ENCODE results near the gene KCNH1. TPM values are rescaled to one million over a fixed set of nuclear protein-coding genes. Genes with fewer than 3 reads are reported as not detected.

The KCNH1 gene
- polyA plus RNA-seq, 1 of the 3 experiments (the other 2 are of a cell fraction) = 0.08 TPM

- 41% methylated on average over 2 of the region's 2 CpGs for WGBS (ENCODE audit: low lambda C conversion rate)
- no peaks in the 10 kb centered on the region for H3K9me3 ChIP-seq
- H3K36me3 ChIP-seq (replicated peaks in 1 of 2; ENCODE audit: control insufficient read depth in 1 of 2, insufficient read depth in 2 of 2, low read length in 1 of 2) = no peaks in the 10 kb centered on the region
- no peak for TF ChIP-seq CHD2 (IDR thresholded peaks at IDR 0.05; ENCODE audit: low read length, partially characterized antibody)
- no peak for TF ChIP-seq YY1 (IDR thresholded peaks at IDR 0.05; ENCODE audit: low read depth)
- TF ChIP-seq TCF12 (IDR thresholded peaks at IDR 0.05) = no peak
- no peak for TF ChIP-seq GABPA (IDR thresholded peaks at IDR 0.05; ENCODE audit: low read depth)
- TF ChIP-seq, protein P1, sequence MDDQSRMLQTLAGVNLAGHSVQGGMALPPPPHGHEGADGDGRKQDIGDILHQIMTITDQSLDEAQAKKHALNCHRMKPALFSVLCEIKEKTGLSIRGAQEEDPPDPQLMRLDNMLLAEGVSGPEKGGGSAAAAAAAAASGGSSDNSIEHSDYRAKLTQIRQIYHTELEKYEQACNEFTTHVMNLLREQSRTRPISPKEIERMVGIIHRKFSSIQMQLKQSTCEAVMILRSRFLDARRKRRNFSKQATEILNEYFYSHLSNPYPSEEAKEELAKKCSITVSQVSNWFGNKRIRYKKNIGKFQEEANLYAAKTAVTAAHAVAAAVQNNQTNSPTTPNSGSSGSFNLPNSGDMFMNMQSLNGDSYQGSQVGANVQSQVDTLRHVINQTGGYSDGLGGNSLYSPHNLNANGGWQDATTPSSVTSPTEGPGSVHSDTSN (IDR thresholded peaks at IDR 0.05) = no peak
- TF ChIP-seq, protein P2, sequence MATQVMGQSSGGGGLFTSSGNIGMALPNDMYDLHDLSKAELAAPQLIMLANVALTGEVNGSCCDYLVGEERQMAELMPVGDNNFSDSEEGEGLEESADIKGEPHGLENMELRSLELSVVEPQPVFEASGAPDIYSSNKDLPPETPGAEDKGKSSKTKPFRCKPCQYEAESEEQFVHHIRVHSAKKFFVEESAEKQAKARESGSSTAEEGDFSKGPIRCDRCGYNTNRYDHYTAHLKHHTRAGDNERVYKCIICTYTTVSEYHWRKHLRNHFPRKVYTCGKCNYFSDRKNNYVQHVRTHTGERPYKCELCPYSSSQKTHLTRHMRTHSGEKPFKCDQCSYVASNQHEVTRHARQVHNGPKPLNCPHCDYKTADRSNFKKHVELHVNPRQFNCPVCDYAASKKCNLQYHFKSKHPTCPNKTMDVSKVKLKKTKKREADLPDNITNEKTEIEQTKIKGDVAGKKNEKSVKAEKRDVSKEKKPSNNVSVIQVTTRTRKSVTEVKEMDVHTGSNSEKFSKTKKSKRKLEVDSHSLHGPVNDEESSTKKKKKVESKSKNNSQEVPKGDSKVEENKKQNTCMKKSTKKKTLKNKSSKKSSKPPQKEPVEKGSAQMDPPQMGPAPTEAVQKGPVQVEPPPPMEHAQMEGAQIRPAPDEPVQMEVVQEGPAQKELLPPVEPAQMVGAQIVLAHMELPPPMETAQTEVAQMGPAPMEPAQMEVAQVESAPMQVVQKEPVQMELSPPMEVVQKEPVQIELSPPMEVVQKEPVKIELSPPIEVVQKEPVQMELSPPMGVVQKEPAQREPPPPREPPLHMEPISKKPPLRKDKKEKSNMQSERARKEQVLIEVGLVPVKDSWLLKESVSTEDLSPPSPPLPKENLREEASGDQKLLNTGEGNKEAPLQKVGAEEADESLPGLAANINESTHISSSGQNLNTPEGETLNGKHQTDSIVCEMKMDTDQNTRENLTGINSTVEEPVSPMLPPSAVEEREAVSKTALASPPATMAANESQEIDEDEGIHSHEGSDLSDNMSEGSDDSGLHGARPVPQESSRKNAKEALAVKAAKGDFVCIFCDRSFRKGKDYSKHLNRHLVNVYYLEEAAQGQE (IDR thresholded peaks at IDR 0.05; ENCODE audit: low read depth, low read length) = no peak
- TF ChIP-seq NRF1 (IDR thresholded peaks at IDR 0.05; ENCODE audit: low read depth, low read length) = no peak
- no peak for TF ChIP-seq RXRA (IDR thresholded peaks at IDR 0.05; ENCODE audit: borderline replicate concordance, low read depth)
- TF ChIP-seq MEF2A (IDR thresholded peaks at IDR 0.05; ENCODE audit: borderline replicate concordance, low read depth) = no peak
- TF ChIP-seq POLR2AphosphoS5 (IDR thresholded peaks at IDR 0.05; ENCODE audit: low read depth, low read length) = no peak
- TF ChIP-seq RCOR1 (IDR thresholded peaks at IDR 0.05; ENCODE audit: low read length) = no peak
- no peak for TF ChIP-seq TAF1 (IDR thresholded peaks at IDR 0.05; ENCODE audit: borderline replicate concordance, low read depth, low read length)
- TF ChIP-seq, protein P3, sequence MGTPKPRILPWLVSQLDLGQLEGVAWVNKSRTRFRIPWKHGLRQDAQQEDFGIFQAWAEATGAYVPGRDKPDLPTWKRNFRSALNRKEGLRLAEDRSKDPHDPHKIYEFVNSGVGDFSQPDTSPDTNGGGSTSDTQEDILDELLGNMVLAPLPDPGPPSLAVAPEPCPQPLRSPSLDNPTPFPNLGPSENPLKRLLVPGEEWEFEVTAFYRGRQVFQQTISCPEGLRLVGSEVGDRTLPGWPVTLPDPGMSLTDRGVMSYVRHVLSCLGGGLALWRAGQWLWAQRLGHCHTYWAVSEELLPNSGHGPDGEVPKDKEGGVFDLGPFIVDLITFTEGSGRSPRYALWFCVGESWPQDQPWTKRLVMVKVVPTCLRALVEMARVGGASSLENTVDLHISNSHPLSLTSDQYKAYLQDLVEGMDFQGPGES (IDR thresholded peaks at IDR 0.05; ENCODE audit: low read depth, low read length) = no peak
- DNase-seq = no peak
- H3K79me2 ChIP-seq (ENCODE audit: insufficient read depth) = no peaks in the 10 kb centered on the region
- no peak overlapping the region for H3K9ac ChIP-seq
- no peak overlapping the region for H3K4me3 ChIP-seq (ENCODE audit: low read depth in 2 of 2, low read length in 1 of 2)
- H2AFZ ChIP-seq (ENCODE audit: low read depth) = no peak overlapping the region
- no peak overlapping the region for H3K4me2 ChIP-seq
- no peaks in the 10 kb centered on the region for H4K20me1 ChIP-seq (ENCODE audit: insufficient read depth)
- ChIA-PET POLR2A (no interaction called here), CTCF (interaction anchor here (1.1 kb wide), 1 partner anchor 9 kb away, joined by 4 read pairs; no protein-coding TSS in a partner anchor)
- no peaks in the 10 kb centered on the region for H3K9me2 ChIP-seq
- no peak overlapping the region for H3K27ac ChIP-seq (ENCODE audit: low read depth in 2 of 2, low read length in 1 of 2)
- no peaks in the 10 kb centered on the region for H3K27me3 ChIP-seq (ENCODE audit: insufficient read depth)
- peaks cover 0 to 22% of the 10 kb centered on the region in 2 experiments; a peak in 2 of 4 replicates for H3K4me1 ChIP-seq (ENCODE audit: control insufficient read depth in 1 of 2, insufficient read depth in 2 of 2, low read depth in 1 of 2, low read length in 1 of 2)
- no peaks in the 10 kb centered on the region for H3F3A ChIP-seq (replicated peaks; ENCODE audit: insufficient read depth)
Measured at GRCh38 chr1:210751911-210752310, 382.0 kb downstream of the KCNH1 start.
